Thymus (tissue), 11 donors: ENCODE data around the gene ZNF687. TPM values are rescaled to one million over a fixed set of nuclear protein-coding genes. Genes with fewer than 3 reads are reported as not detected.
A peak's percentile ranks its signal among the peaks of the same experiment; 100 is the strongest.

ENCODE experiments used
- DNase-seq, 9 donors: peaks; one replicate each; pipeline ENCODE4 v3.0.0-alpha.2; 2013; ENCODE audit warnings: low spot score in 9 of 9, low read depth in 6 of 9, missing footprints in 1 of 9
- H3K27ac ChIP-seq, 2 donors: one replicate each; pipeline ENCODE4 v1.5.1; 2013; ENCODE audit warnings: control low read depth in 1 of 2, low read depth in 1 of 2, low read length in 1 of 2, mild to moderate bottlenecking in 1 of 2, moderate library complexity in 1 of 2
- H3K27me3 ChIP-seq, 2 donors: one replicate each; pipeline ENCODE4 v1.5.1; 2013; ENCODE audit warnings: low read length in 1 of 2; ENCODE audit not compliant: control insufficient read depth in 2 of 2, insufficient read depth in 1 of 2
- H3K36me3 ChIP-seq, 2 donors: one replicate each; pipeline ENCODE4 v1.5.1; 2013; ENCODE audit warnings: low read length in 1 of 2, mild to moderate bottlenecking in 1 of 2, moderate library complexity in 1 of 2; ENCODE audit not compliant: control insufficient read depth in 2 of 2, insufficient read depth in 2 of 2
- H3K4me1 ChIP-seq, 2 donors: one replicate each; pipeline ENCODE4 v1.5.1; 2013; ENCODE audit warnings: low read length in 2 of 2; ENCODE audit not compliant: control insufficient read depth in 2 of 2, insufficient read depth in 2 of 2
- H3K4me3 ChIP-seq, 2 donors: one replicate each; pipeline ENCODE4 v1.5.1; 2013; ENCODE audit warnings: low read length in 2 of 2, control low read depth in 1 of 2, mild to moderate bottlenecking in 1 of 2
- H3K9me3 ChIP-seq, 2 donors: one replicate each; pipeline ENCODE4 v1.5.1; 2013; ENCODE audit warnings: low read length in 1 of 2, mild to moderate bottlenecking in 1 of 2; ENCODE audit not compliant: control insufficient read depth in 2 of 2, insufficient read depth in 1 of 2
- WGBS: extraction: QIAGEN DNeasy Blood & Tissue Kit; methylation state at CpG from one replicate; pipeline ENCODE4 v1.1.7; 2013; 5-methylcytosine and 5-hydroxymethylcytosine counted together
- polyA plus RNA-seq: library from polyadenylated mRNA; stranded (reverse); fragments of 200-250 nt; gene quantifications from one replicate; pipeline ENCODE4 v1.2.3, GENCODE V29; 2013
- total RNA-seq: library from RNA; stranded (reverse); fragments of 120-200 nt; gene quantifications from one replicate; pipeline ENCODE4 v1.2.4, GENCODE V29; 2013
- donor health status: healthy.

Gene ZNF687
- total and polyA plus RNA-seq, 2 donors: 9.8 to 11.1 TPM

DNA sequence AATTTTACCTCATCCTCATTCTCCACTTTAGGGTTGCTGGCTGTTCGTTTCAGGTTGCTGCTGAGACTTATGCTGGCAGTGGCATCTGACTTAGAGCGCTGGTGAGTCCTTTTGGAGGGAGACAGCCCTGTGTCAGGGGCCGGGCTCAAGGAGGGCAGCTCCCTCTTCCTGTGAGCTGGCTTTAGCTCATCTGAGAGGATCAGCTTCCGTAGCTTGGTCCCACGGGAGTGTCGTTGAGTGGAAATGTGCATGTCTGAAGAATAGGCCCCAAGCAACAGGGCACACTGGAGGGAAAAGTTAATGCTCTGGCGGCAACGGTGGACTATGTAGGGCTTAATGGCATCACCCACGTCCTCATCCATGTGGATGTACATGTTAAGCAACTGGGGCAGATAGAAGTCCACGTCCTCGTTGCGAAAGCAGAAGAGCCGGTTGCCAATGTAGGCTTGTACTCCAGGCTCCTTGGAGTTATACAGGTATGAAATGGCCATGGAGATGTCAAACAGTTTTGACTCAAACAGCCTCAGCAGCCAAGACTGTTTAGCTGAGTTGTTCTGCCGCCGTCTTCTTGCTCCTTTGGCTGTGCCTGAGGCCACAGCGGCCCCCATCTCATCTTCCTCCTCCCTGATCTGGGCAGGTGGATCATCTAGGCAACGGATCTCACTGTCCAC, 33.6 kb downstream of the ZNF687 start:
- H3K9me3 ChIP-seq: no peaks in the 10 kb centered on the region

DNA sequence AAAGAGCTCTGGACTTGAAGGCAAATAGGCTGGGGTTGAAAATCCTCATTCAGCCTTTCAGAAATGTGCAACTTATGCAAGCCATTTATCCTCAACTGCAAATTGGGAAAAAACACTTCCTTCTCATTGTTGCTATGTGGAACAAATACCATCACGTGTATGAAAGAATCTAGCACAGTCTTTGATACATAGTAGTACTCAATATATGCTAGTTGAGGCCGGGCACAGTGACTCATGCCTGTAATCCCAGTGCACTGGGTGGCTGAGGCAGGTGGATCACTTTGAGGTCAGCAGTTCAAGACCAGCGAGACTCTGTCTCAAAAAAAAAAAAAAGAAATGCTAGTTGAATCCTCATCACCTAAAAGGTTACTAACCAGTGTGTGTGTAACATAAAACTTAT, 36.9 kb downstream of the ZNF687 start:
- 97% methylated on average over 3 of the region's 3 CpGs for WGBS
- Histone ChIP-seq H3K36me3 (peaks cover 57 to 67% of the 10 kb centered on the region in 2 donors), H3K9me3 (no peaks in the 10 kb centered on the region), H3K4me1 (no peaks in the 10 kb centered on the region), H3K27me3 (no peaks in the 10 kb centered on the region), H3K4me3 (no peak overlapping the region), H3K27ac (no peak overlapping the region)
- DNase-seq: no peak

More for the DNA sequence above, 33.6 kb downstream of the ZNF687 start:
- no peak for DNase-seq
- no peaks in the 10 kb centered on the region for H3K27me3 ChIP-seq
- no peak overlapping the region for H3K4me3 ChIP-seq
- H3K36me3 ChIP-seq: peaks cover 63 to 86% of the 10 kb centered on the region in 2 donors
- no peaks in the 10 kb centered on the region for H3K4me1 ChIP-seq
- no peak overlapping the region for H3K27ac ChIP-seq
- 98% methylated on average over 17 of the region's 17 CpGs for WGBS

DNA sequence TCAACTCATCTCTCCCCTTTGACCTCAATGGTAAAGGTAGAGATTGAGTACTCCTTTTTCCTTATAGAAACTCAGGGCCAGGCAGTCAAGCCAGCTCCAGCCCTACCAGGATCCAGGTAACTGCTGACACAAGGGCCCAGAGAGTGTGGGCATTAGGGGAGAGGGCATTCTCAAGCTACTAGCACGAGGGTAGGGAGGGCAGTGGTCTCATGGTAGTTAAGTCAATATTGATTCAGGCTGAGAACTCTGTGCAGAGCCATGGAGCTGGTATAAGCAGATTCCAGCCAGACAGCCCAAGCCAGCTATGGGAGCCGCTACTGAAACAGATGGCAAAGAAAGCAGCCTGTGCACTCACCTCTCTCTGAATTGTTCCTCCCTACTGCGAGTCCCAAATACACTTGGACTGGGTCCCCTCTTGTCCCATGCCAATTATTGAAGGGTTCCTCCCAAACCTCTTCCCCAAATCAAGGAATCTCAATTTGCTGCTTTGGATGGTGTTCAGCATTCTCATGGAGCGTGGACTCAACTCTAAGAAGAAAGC, 42.4 kb downstream of the ZNF687 start:
- no peak for DNase-seq
- no peak overlapping the region for H3K27ac ChIP-seq
- H3K9me3 ChIP-seq: no peaks in the 10 kb centered on the region
- WGBS: 97% methylated on average over 4 of the region's 4 CpGs
- peaks cover 20 to 21% of the 10 kb centered on the region in 2 donors for H3K4me1 ChIP-seq
- no peak overlapping the region for H3K4me3 ChIP-seq
- H3K36me3 ChIP-seq: peaks cover 37 to 45% of the 10 kb centered on the region in 2 donors
- no peaks in the 10 kb centered on the region for H3K27me3 ChIP-seq

DNA sequence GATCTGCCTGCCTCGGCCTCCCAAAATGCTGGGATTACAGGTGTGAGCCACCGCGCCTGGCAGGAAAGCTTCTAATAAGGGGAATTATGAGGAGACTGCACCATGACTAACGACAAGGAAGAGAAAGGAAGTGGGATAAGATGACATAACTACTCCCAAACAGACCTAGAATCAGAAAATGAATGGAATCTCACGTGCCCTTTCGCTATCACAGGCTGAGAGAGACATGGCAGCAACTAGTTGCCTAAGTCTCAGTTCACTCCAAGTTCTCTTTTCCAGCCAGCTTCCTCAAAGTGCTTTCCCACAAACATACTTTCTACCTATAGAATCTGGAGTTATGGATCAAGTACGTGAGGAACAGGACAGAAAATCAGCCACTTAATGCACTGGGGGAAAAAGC, 43.1 kb downstream of the ZNF687 start:
- Histone ChIP-seq H3K27me3 (no peaks in the 10 kb centered on the region), H3K36me3 (peaks cover 32 to 41% of the 10 kb centered on the region in 2 donors), H3K9me3 (no peaks in the 10 kb centered on the region), H3K27ac (no peak overlapping the region), H3K4me1 (peaks cover 20 to 21% of the 10 kb centered on the region in 2 donors), H3K4me3 (no peak overlapping the region)
- WGBS: 97% methylated on average over 7 of the region's 7 CpGs
- DNase-seq: no peak

- H3K4me3 ChIP-seq: peak overlapping the region in 1 of 2 donors; percentile 79
- no peaks in the 10 kb centered on the region for H3K27me3 ChIP-seq
- DNase-seq: no peak
- H3K36me3 ChIP-seq: peaks cover 26 to 35% of the 10 kb centered on the region in 2 donors
- 91% methylated on average over 5 of the region's 5 CpGs for WGBS
- peaks cover 20 to 21% of the 10 kb centered on the region in 2 donors for H3K4me1 ChIP-seq
- no peaks in the 10 kb centered on the region for H3K9me3 ChIP-seq
- H3K27ac ChIP-seq: peak overlapping the region in 1 of 2 donors; percentile 92
Measured at GRCh38 chr1:151325646-151326429, 43.7 kb downstream of the ZNF687 start.

- Histone ChIP-seq H3K36me3 (peaks cover 23 to 30% of the 10 kb centered on the region in 2 donors), H3K9me3 (no peaks in the 10 kb centered on the region), H3K27me3 (no peaks in the 10 kb centered on the region), H3K4me1 (peaks cover 20 to 21% of the 10 kb centered on the region in 2 donors), H3K4me3 (peak overlapping the region; percentile 67 to 79), H3K27ac (peak overlapping the region; percentile 80 to 92)
- 4% methylated on average over 12 of the region's 12 CpGs for WGBS
- DNase-seq: peak in 2 of 9 donors; percentile 31 to 64
Measured at GRCh38 chr1:151326619-151327222, 44.6 kb downstream of the ZNF687 start.

- DNase-seq: peak; percentile 90 to 99 (median 95)
- Histone ChIP-seq H3K4me1 (peaks cover 20 to 21% of the 10 kb centered on the region in 2 donors), H3K36me3 (peaks cover 17 to 25% of the 10 kb centered on the region in 2 donors), H3K27me3 (no peaks in the 10 kb centered on the region), H3K9me3 (no peaks in the 10 kb centered on the region), H3K4me3 (peak within 1 kb of the TSS; percentile 67 to 79), H3K27ac (peak within 1 kb of the TSS; percentile 80 to 92)
- WGBS: under 1% methylated on average over 40 of the region's 40 CpGs
Measured at GRCh38 chr1:151327223-151327902, 45.3 kb downstream of the ZNF687 start, which contains the start of gene PI4KB. Gene PI4KB, minus strand, starts transcription at chr1:151327416. Its CDS starts 10,935 bp downstream, at chr1:151316481.

GRCh38 chr1:151327903-151328674, 46.0 kb downstream of the ZNF687 start:
- peak in 1 of 9 donors; percentile 13 for DNase-seq
- no peaks in the 10 kb centered on the region for H3K9me3 ChIP-seq
- peaks cover 14 to 19% of the 10 kb centered on the region in 2 donors for H3K36me3 ChIP-seq
- H3K4me1 ChIP-seq: peaks cover 20 to 21% of the 10 kb centered on the region in 2 donors
- H3K4me3 ChIP-seq: peak overlapping the region; percentile 67 to 79
- H3K27ac ChIP-seq: peak overlapping the region; percentile 52 to 58
- H3K27me3 ChIP-seq: no peaks in the 10 kb centered on the region
- 35% methylated on average over 34 of the region's 34 CpGs for WGBS
